Fibroblast of the conjunctiva (primary cell): ENCODE data around the gene OPCML.

Experiments
- DNase-seq: peaks from one replicate; pipeline ENCODE4 v3.0.0-alpha.2; 2010; ENCODE audit warnings: low read depth

OPCML gene

GRCh38 chr11:132850266-132850665, 682.0 kb downstream of the OPCML start:
- no peak for DNase-seq

DNA sequence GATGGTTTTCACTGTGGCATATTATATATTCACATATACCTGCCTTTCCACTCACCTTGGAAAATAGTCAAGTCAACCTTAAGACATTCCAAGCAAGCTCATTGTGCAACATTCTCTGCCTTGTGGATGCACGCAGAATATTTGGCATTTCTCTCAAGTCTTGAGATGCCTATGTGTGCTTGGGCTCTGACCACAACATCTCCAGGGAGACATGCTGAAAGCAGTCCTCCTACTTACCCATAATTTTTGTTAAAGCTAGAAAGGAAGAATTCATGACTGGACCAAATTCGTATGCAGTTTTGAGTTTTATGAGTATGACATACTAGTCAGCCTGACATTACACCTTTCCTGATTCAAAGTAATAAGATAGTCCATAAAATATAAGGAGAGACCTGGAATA, 684.0 kb downstream of the OPCML start:
- DNase-seq: no peak

DNA sequence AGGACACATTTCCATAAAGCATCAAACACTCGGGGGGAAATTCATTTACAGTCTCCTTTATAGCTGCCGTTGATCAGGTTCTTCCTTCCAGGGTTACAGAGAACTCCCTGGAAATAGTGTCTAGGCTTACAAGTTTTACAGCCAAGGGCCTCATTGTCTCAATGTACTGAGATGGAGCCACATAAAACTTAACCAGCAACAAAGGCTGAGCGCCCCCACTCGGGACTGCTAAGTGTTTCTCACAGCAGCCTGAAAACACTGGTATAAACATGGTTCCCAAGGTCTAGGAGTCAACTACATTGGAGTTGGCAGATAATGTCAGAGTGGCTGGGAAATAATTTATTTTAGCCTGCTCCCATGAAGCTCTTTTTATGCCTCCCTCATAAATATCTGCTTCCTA, 686.2 kb downstream of the OPCML start:
- no peak for DNase-seq

DNA sequence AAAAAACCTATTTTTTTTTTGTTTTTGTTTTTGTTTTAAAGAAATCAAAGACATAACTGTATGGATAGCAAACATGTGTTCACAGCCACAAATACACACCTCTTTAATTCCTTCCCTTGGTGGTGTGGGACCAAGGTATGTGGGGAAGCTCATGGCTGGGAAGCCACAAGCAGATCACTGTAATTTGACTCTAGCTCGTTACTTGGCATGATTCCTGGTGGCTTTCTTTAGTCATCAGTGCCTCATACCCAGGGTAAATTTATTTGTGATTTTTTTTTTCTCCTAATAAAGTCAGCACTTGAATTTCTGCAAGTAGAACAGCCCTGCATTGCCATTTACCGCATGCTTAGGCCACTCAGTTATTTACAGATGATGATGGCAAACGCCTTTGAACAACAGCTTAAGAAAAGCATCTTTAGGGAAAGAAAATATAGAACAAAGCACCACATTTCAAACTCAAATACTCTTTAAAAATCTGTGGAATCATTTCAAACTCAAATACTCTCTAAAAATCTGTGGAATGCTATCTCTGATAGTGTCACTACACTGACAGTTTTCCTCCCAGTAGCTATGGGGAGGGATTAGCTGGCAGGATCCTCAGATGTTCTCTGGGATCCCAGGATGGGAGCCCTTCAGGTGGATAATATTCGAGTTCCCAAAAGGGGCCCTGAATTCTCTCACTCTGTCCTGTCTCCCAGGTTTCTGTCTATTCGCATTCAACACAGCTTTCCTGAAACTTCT, 687.2 kb downstream of the OPCML start:
- peak; percentile 47 for DNase-seq

DNA sequence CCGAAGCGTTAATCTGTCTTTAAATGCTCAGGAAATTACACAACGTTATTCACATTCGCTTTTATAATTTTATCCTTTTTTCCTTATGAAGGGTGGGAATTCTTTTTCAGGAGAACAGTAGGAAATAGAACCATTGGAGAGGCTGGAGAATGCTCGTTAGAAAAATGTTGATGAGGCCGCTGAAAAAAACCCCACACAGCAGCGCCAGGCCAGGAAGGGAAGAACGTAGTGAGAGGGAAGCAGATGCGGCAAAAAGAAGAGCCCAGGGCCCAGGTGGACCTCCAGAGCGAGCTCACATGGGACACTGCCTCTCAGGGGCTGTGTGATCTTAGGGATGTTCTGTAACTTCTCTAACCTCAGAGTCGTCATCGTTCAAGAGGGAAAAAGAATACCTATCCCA, 691.6 kb downstream of the OPCML start:
- no peak for DNase-seq

DNA sequence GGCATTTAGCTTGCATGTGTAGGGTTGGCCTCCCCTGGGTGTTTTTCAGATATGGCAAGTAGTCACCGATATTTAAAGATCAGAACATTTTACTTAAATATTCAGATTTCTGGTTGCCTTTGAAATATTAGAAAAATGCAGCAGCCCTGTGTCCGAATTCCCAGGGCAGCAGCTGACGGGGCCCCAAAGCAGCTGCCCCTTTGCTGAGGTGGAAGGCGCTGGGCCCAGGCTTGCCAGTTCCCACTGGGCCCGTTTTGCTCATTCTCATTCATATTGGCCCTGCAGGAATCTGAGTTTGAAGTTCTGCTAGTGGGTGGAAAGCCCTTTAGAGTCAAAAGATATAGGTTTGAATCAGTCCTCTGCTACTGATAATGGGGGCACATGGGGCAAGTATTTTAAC, 692.1 kb downstream of the OPCML start:
- no peak for DNase-seq

GRCh38 chr11:132839236-132839945, 692.9 kb downstream of the OPCML start:
- no peak for DNase-seq

DNA sequence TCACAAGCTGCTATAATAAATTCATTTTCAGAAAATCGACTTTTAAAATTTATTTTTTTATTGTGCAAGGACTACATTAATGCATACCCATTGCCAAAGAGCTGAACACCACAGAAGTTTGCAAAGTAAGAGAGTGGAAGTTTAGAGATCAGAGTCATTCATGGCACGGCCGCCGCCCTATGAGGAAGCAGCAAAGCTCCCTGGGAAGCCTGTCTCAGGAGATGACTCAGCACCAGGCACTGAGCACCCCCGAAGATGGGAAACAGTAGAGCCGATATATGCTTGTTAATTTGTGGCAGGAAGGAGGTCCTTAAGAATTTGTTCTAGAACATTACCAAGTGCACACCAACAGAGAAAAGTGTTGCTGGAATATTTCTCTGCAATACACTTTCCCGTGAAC, 693.7 kb downstream of the OPCML start:
- no peak for DNase-seq

- DNase-seq: no peak
Observed at GRCh38 chr11:132831272-132831671, 701.0 kb downstream of the OPCML start.

GRCh38 chr11:132824642-132825041, 707.7 kb downstream of the OPCML start:
- DNase-seq: no peak

DNA sequence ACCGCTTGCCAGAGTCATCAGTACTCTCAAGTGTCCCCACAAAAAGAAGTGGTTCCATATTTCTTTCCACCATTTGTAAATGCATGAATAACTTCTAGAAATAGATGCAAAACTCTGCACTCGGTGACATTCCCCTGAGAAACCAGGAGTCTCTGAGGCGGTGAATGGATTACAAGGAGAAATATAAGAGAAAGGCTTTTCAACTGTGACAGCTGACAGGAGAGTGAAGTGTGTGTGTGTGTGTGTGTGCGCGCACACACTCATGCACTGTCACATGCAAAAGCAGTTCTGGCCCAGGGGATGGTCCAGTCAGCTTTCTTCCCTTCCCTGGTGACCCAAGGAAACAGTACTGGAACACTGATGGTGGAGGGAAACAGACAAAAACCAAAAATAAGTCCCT, 710.0 kb downstream of the OPCML start:
- no peak for DNase-seq

DNA sequence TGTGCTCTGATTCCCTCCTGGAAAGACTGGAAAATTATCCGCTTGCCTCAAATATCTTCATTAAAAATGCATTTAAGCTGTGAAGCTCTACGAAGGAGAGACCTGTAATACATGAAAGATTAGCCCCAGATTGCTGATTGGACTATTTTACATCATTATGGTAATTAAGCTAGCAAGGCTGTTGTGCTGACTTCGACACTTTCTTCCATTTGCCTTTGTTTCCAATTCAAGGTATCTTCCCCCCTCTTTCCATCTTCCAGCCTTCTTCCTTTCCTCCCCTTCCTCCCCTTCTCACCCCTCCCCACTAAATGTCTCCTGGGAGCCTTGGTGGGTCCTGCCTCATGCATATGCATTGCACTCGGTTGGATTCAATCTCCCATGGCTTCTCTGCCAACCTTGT, 710.8 kb downstream of the OPCML start:
- no peak for DNase-seq

- DNase-seq: no peak
Observed at GRCh38 chr11:132821014-132821413, 711.3 kb downstream of the OPCML start.

GRCh38 chr11:132818951-132819350, 713.4 kb downstream of the OPCML start:
- no peak for DNase-seq

- DNase-seq: no peak
Observed at GRCh38 chr11:132817387-132817786, 714.9 kb downstream of the OPCML start.

- DNase-seq: no peak
Observed at GRCh38 chr11:132814410-132814809, 717.9 kb downstream of the OPCML start.

DNA sequence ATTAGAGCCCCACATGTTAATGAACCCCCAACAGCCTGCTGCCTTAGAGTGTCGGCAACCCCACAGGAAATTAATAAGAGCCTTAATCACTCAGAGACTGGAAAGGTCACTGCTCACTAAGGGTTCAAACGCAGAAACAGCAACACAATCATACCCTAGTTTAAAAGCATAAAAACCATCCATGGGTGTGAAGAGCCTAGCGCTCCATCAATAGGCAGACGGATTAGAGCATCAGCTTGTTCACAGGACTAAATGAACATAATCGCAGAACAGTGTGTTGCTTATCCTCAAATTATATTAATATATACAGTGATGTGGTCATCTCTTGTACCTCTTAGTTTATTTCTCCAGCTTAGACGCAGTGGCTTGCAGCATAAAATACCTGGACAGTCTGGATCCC, 720.7 kb downstream of the OPCML start:
- no peak for DNase-seq

DNA sequence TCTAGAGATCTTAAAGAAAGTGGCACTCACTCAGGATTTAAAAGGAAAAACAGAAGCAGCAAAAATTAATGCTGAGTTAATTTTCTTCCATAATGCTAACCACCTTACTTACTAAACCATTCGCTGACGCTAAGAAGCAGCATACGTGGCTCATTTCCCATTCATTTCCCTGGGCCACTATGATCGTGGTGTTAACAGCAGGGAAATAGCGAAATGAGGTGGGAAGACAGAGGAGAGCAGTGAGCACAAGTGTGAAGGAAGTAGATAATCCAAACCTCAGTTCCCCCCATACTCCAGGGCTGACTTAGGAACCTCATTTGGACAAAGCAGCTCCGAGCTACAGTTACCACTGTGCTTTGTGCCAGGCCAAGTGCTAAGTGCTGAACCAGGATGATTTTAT, 723.2 kb downstream of the OPCML start:
- DNase-seq: no peak

GRCh38 chr11:132804258-132804657, 728.0 kb downstream of the OPCML start:
- DNase-seq: no peak

GRCh38 chr11:132803436-132803835, 728.9 kb downstream of the OPCML start:
- no peak for DNase-seq

DNA sequence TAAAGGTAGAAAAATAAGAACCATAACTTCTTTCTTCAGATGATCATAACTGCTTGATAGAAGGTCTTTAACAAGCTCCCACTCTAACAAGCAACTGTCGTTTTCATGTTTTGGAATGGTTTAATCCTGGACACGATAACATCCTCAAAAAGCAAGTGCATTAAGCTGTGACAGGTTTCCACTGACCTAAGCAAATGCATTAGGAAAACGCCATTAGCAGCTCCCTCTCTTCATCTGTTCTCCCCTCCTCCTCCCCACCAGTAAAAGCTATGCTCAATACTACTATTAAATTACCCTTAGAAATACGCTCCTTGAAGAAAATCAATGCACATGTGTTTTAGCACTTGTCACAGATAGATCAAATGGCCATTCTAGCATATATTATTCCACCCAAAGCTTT, 729.4 kb downstream of the OPCML start:
- DNase-seq: no peak

DNA sequence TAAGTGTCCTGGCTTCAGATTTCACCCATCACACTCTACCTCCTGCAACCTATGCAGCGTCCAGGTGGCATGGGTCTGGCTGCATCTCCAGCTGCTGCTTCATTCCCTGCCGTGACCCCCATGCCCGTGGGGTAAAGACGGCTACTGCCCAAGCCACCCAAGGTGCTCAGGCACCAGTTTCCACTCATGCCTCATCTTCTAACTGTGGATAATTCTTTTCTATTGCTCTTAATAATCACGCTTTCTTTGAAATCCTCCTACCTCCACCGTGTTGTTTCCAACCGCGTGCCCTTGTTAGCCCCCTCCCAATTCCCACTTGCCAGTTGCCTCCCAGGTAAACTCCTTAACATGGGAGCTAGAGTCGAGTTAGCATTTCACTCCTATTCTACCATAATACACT, 738.5 kb downstream of the OPCML start:
- no peak for DNase-seq

- DNase-seq: no peak
Observed at GRCh38 chr11:132792341-132793140, 739.8 kb downstream of the OPCML start.
